ENCODE data around the gene TULP4.

Gene TULP4

DNA sequence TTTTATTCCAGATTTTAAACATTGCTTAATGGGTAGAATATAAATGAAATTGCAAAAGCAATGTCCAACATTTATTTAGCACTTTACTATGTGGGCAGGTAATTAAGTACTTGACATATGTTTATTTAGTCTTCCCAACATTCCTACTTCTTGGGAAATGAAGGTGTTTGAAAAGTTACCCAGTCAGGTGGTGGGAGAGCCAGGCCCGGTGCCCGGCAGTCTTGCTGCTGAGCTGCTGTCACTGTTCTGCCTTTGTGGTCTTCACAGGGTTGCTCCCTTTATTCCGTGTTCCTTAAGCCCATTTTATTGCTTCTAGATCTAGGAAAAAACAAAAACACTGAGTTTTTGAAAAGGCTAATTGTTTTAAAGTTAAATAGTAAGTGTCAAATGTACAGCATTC is 42.6 kb upstream of the TULP4 start:
- no peak for DNase-seq (ENCODE audit: low read depth, low spot score)
- no peak overlapping the region for H3K4me3 ChIP-seq (ENCODE audit: low read depth, low read length)
- CTCF ChIA-PET = no interaction called here
- TF ChIP-seq, protein P1, sequence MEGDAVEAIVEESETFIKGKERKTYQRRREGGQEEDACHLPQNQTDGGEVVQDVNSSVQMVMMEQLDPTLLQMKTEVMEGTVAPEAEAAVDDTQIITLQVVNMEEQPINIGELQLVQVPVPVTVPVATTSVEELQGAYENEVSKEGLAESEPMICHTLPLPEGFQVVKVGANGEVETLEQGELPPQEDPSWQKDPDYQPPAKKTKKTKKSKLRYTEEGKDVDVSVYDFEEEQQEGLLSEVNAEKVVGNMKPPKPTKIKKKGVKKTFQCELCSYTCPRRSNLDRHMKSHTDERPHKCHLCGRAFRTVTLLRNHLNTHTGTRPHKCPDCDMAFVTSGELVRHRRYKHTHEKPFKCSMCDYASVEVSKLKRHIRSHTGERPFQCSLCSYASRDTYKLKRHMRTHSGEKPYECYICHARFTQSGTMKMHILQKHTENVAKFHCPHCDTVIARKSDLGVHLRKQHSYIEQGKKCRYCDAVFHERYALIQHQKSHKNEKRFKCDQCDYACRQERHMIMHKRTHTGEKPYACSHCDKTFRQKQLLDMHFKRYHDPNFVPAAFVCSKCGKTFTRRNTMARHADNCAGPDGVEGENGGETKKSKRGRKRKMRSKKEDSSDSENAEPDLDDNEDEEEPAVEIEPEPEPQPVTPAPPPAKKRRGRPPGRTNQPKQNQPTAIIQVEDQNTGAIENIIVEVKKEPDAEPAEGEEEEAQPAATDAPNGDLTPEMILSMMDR (IDR thresholded peaks at IDR 0.05; ENCODE audit: insufficient read depth, low read length, missing control alignments) = no peak
- POLR2A ChIA-PET = no interaction called here

DNA sequence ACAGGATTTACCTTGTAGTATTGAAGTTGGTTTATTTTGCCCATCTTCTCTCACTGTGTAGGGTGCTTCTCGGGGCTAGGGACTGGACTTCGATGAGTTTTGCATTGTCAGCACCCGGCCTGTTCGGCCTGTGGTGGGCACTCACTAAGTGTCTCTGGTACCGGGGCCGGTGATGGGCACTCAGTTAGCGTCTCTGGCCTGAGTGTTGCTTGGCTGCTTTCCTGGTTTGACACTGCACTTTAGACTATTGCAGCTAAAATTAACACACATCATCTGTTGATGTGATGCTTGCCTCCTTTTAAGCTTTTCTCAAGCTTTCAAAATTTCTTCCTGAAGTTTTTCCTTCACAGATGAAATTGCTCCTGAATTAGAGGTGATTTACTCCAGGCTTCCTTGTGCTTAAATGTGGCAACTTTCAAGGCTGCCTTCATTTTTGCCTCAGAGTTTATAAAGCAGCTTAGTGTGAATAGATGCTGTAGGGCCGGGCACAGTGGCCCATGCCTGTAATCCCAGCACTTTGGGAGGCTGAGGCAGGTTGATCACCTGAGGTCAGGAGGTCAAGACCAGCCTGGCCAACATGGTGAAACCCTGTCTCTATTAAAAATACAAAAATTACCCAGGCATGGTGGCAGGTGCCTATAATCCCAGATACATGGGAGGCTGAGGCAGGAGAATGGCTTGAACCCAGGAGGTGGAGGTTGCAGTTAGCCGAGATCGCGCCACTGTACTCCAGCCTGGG is 41.7 kb upstream of the TULP4 start:
- ChIA-PET CTCF (no interaction called here), POLR2A (interaction anchor here (0.7 kb wide), 1 partner anchor 14 kb away, joined by 4 read pairs; no protein-coding TSS in a partner anchor)
- DNase-seq (ENCODE audit: low read depth, low spot score) = no peak
- TF ChIP-seq, protein P1 (IDR thresholded peaks at IDR 0.05; ENCODE audit: insufficient read depth, low read length, missing control alignments) = no peak
- no peak overlapping the region for H3K4me3 ChIP-seq (ENCODE audit: low read depth, low read length)

DNA sequence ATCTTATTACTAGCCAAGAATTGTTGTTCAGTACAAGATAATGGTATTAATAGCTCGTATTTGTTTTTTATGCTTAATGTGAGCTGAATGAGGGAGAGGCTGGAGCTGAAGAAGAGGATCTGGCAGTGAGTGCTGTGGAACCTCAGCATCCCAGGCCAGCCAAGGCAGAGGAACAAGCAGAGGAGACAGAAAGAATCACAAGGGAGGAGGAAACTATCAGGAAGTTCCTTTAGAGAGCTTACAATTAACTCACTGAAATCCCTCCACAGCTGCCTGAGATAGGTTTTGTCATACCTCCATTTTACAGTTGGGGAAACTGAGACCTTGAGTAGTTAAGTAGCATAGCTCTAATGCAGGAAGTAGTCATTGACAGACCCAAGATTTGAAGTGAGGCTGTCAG is 39.9 kb upstream of the TULP4 start:
- TF ChIP-seq, protein P1 (IDR thresholded peaks at IDR 0.05; ENCODE audit: insufficient read depth, low read length, missing control alignments) = no peak
- H3K4me3 ChIP-seq (ENCODE audit: low read depth, low read length) = no peak overlapping the region
- DNase-seq (ENCODE audit: low read depth, low spot score) = no peak
- ChIA-PET POLR2A (no interaction called here), CTCF (interaction anchor here (1.3 to 1.7 kb wide), 3 partner anchors 7 to 432 kb away, joined by 3 read pairs; no protein-coding TSS in a partner anchor)

DNA sequence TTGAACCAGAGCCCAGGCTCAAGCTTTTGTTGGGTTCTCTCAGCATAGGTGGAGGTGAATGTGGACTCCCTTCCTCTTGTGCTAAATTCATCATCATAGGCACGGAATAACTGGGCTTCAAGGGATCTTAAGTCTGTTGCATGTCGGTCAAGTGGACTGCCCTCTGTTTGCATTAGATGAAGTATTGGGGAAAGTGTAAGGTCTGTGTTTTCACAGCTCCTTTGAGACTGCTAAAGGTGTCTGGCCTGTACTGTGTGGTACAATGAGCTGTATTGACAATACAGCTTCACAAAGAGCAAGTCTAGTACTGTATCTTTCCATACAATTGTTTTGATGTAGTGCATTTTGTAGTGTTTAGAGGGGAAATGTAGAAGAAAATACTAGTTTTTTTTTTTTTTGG is 34.3 kb upstream of the TULP4 start:
- TF ChIP-seq, protein P1 (IDR thresholded peaks at IDR 0.05; ENCODE audit: insufficient read depth, low read length, missing control alignments) = no peak
- H3K4me3 ChIP-seq (ENCODE audit: low read depth, low read length) = no peak overlapping the region
- ChIA-PET POLR2A (no interaction called here), CTCF (interaction anchor here (0.6 to 1.2 kb wide), 2 partner anchors 26 to 1404 kb away, joined by 4 to 5 read pairs; no protein-coding TSS in a partner anchor)
- DNase-seq (ENCODE audit: low read depth, low spot score) = no peak

DNA sequence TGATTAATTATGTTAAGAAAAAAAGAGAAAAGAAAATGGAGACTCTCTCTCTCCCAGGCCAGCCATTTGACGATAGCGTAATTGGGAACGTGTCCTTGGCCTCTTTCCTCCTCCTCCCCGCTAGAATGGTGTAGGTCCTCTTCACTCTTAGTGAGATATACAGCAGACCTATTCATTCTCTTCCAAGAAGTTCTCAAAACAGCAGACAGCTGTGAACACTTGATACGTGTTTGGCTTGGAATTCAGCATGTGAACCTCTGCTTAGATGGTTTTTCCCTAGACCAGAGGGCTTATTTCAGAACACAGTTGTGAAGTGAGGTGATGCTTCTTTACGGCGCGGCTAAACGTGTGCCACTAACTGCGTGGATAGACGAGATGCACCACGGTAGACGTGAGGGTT is 32.6 kb upstream of the TULP4 start:
- no peak overlapping the region for H3K4me3 ChIP-seq (ENCODE audit: low read depth, low read length)
- ChIA-PET POLR2A (no interaction called here), CTCF (interaction anchor here (1.4 kb wide), 1 partner anchor 14 kb away, joined by 3 read pairs; no protein-coding TSS in a partner anchor)
- DNase-seq (ENCODE audit: low read depth, low spot score) = no peak
- TF ChIP-seq, protein P1 (IDR thresholded peaks at IDR 0.05; ENCODE audit: insufficient read depth, low read length, missing control alignments) = no peak

DNA sequence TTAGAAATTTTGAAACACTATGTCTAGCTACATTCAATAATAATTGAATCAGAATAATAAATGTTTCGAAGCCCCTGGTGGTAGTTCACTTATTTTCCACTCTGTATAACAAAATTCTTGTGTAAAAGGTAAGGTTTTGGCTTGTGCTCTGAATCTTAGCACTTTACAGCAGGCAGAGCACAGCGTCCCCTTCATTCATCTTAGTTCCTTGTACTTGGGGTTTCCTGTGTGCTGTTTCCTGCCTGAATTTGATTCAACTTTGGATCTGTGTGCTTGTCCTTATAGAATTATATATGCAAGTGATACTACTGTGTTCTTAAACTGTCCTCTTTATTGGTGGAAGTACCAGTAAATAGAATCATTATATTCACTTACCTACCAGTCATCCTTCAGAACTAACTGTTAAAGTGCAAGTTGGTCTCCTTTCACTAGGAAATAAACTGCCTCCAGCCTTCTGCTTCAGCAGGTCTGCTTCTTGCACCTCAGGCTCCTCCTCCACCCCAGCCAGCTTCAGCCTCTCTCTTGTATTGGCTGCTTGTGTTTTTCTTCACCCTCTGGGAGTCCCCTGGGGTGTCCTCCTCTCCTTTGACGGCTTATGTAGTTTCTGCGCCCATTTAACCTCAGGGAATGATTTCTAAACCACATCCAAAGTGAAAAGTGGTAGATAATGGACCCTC is 28.8 kb upstream of the TULP4 start:
- CTCF ChIA-PET = interaction anchor here (2.2 kb wide), 1 partner anchor 62 kb away, joined by 8 read pairs; no protein-coding TSS in a partner anchor
- POLR2A ChIA-PET = interaction anchor here (0.6 kb wide), 1 partner anchor 12 kb away, joined by 4 read pairs; no protein-coding TSS in a partner anchor
- TF ChIP-seq, protein P1 (IDR thresholded peaks at IDR 0.05; ENCODE audit: insufficient read depth, low read length, missing control alignments) = no peak
- no peak overlapping the region; the same call in 1 of the 2 replicates for H3K4me3 ChIP-seq (ENCODE audit: low read depth, low read length)
- no peak for DNase-seq (ENCODE audit: low read depth, low spot score)

All from AG04449 (cell line).